ENCODE results near the gene CTRB1. TPM values are rescaled to one million over a fixed set of nuclear protein-coding genes. Genes with fewer than 3 reads are reported as not detected.
A peak's percentile ranks its signal among the peaks of the same experiment; 100 is the strongest.

CTRB1 gene
- total and polyA plus RNA-seq, 2 of the 13 experiments (the other 11 are each of a cell fraction or from before 2014, with no cell fraction given) = not detected

DNA sequence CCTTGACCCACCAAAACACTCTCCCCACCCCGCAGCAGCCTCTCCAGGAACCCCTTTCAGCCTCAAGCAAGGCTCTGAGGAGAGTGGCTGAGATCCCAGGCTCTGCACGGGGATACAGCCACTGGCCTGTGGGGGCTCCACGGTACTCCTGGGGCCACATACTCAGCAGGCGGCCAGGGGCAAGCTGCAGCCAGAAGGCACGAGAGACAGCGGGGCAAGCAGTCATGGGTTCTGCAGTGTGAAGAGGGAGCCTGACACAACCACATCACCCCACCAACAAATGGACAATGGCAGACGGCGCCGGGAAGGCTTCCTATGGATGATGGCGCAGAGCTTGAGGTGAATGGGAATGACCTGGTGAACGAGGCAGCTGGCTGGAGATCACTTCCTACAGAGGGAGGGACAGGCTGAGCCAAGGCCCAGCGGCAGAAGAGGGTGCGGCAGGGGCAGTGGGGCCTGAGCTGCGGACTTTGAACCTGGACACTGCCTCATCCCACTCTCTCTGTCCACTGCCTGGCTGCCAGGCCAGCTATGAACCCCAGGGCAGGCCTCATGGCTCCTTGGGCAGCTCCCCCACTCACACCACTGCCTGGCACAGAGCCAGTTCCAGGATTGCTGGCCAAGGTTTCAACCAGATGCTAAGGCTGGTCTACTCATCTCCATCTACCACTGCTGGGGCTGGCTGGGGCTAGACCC, 43.5 kb downstream of the CTRB1 start (continued):
- TF ChIP-seq, protein P1, sequence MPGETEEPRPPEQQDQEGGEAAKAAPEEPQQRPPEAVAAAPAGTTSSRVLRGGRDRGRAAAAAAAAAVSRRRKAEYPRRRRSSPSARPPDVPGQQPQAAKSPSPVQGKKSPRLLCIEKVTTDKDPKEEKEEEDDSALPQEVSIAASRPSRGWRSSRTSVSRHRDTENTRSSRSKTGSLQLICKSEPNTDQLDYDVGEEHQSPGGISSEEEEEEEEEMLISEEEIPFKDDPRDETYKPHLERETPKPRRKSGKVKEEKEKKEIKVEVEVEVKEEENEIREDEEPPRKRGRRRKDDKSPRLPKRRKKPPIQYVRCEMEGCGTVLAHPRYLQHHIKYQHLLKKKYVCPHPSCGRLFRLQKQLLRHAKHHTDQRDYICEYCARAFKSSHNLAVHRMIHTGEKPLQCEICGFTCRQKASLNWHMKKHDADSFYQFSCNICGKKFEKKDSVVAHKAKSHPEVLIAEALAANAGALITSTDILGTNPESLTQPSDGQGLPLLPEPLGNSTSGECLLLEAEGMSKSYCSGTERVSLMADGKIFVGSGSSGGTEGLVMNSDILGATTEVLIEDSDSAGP (CRISPR knock-in tag; IDR thresholded peaks at IDR 0.05; ENCODE audit: borderline replicate concordance) = peak; percentile 76; the same call in 1 of the 2 replicates
- TF ChIP-seq, protein P2, sequence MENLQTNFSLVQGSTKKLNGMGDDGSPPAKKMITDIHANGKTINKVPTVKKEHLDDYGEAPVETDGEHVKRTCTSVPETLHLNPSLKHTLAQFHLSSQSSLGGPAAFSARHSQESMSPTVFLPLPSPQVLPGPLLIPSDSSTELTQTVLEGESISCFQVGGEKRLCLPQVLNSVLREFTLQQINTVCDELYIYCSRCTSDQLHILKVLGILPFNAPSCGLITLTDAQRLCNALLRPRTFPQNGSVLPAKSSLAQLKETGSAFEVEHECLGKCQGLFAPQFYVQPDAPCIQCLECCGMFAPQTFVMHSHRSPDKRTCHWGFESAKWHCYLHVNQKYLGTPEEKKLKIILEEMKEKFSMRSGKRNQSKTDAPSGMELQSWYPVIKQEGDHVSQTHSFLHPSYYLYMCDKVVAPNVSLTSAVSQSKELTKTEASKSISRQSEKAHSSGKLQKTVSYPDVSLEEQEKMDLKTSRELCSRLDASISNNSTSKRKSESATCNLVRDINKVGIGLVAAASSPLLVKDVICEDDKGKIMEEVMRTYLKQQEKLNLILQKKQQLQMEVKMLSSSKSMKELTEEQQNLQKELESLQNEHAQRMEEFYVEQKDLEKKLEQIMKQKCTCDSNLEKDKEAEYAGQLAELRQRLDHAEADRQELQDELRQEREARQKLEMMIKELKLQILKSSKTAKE (CRISPR knock-in tag; IDR thresholded peaks at IDR 0.05; ENCODE audit: borderline replicate concordance) = no peak
- TF ChIP-seq ZC3H13 (CRISPR knock-in tag; IDR thresholded peaks at IDR 0.05) (peak; percentile 39; the same call in 1 of the 2 replicates), FOXM1 (CRISPR knock-in tag; IDR thresholded peaks at IDR 0.05) (no peak), PAX8 (CRISPR knock-in tag; IDR thresholded peaks at IDR 0.05; ENCODE audit: borderline replicate concordance) (no peak), ZNF777 (CRISPR knock-in tag; IDR thresholded peaks at IDR 0.05) (peak; percentile 45; the same call in 1 of the 2 replicates), EHMT2 (IDR thresholded peaks at IDR 0.05; ENCODE audit: borderline replicate concordance, low read depth, low read length) (no peak), ZNF234 (CRISPR knock-in tag; conservative IDR thresholded peaks at IDR 0.05) (no peak), ELF1 (CRISPR knock-in tag; IDR thresholded peaks at IDR 0.05) (peak; percentile 70), ZNF549 (CRISPR knock-in tag; IDR thresholded peaks at IDR 0.05) (0 out of 2 replicates have a peak, but pooled peaks have one; percentile 35), MED8 (CRISPR knock-in tag; IDR thresholded peaks at IDR 0.05; ENCODE audit: insufficient replicate concordance) (peak; percentile 72), ERF (CRISPR knock-in tag; IDR thresholded peaks at IDR 0.05) (peak; percentile 86), SP2 (CRISPR knock-in tag; IDR thresholded peaks at IDR 0.05) (no peak), ZFP90 (CRISPR knock-in tag; IDR thresholded peaks at IDR 0.05; ENCODE audit: borderline replicate concordance) (peak; percentile 88; the same call in 1 of the 2 replicates), ZNF781 (CRISPR knock-in tag; IDR thresholded peaks at IDR 0.05; ENCODE audit: borderline replicate concordance, not compliant biosample characterization) (peak; percentile 20), PCBP1 (IDR thresholded peaks at IDR 0.05; ENCODE audit: borderline replicate concordance, low read depth, low read length) (0 out of 2 replicates have a peak, but pooled peaks have one; percentile 61), RFX3 (CRISPR knock-in tag; IDR thresholded peaks at IDR 0.05) (no peak)
- TF ChIP-seq, protein P3, sequence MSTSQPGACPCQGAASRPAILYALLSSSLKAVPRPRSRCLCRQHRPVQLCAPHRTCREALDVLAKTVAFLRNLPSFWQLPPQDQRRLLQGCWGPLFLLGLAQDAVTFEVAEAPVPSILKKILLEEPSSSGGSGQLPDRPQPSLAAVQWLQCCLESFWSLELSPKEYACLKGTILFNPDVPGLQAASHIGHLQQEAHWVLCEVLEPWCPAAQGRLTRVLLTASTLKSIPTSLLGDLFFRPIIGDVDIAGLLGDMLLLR (CRISPR knock-in tag; IDR thresholded peaks at IDR 0.05) = no peak
- TF ChIP-seq, protein P4, sequence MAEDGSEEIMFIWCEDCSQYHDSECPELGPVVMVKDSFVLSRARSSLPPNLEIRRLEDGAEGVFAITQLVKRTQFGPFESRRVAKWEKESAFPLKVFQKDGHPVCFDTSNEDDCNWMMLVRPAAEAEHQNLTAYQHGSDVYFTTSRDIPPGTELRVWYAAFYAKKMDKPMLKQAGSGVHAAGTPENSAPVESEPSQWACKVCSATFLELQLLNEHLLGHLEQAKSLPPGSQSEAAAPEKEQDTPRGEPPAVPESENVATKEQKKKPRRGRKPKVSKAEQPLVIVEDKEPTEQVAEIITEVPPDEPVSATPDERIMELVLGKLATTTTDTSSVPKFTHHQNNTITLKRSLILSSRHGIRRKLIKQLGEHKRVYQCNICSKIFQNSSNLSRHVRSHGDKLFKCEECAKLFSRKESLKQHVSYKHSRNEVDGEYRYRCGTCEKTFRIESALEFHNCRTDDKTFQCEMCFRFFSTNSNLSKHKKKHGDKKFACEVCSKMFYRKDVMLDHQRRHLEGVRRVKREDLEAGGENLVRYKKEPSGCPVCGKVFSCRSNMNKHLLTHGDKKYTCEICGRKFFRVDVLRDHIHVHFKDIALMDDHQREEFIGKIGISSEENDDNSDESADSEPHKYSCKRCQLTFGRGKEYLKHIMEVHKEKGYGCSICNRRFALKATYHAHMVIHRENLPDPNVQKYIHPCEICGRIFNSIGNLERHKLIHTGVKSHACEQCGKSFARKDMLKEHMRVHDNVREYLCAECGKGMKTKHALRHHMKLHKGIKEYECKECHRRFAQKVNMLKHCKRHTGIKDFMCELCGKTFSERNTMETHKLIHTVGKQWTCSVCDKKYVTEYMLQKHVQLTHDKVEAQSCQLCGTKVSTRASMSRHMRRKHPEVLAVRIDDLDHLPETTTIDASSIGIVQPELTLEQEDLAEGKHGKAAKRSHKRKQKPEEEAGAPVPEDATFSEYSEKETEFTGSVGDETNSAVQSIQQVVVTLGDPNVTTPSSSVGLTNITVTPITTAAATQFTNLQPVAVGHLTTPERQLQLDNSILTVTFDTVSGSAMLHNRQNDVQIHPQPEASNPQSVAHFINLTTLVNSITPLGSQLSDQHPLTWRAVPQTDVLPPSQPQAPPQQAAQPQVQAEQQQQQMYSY (CRISPR knock-in tag; IDR thresholded peaks at IDR 0.05) = 0 out of 2 replicates have a peak, but pooled peaks have one; percentile 63
- TF ChIP-seq, protein P5, sequence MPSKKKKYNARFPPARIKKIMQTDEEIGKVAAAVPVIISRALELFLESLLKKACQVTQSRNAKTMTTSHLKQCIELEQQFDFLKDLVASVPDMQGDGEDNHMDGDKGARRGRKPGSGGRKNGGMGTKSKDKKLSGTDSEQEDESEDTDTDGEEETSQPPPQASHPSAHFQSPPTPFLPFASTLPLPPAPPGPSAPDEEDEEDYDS (CRISPR knock-in tag; IDR thresholded peaks at IDR 0.05) = peak; percentile 37
